Activated B cell treated with CpG ODN at 0.5 μM for 24 hours (primary cell): ENCODE results near the gene TRPC4. TPM values are rescaled to one million over a fixed set of nuclear protein-coding genes. Genes with fewer than 3 reads are reported as not detected.

Source experiments
- ATAC-seq: fragments of 200-7000 bp; cut with Tn5 transposase; one replicate; pipeline ENCODE4 v1.10.0; 2021; ENCODE audit warnings: low read depth, mild to moderate bottlenecking, moderate library complexity
- CTCF ChIA-PET: fragments of 350-600 bp; sonication (Branson Sonifier 250); formaldehyde crosslinking; loops from one replicate; lab custom pipeline; 2021; ENCODE audit warnings: antibody characterized with exemption; lab: Charles Lee
- POLR2A ChIA-PET: fragments of 350-600 bp; sonication (Branson Sonifier 250); formaldehyde crosslinking; loops from one replicate; lab custom pipeline; 2021; ENCODE audit warnings: antibody characterized with exemption; lab: Charles Lee
- DNase-seq: peaks from one replicate; pipeline ENCODE4 v3.0.0; 2022
- H3K27ac Mint-ChIP-seq: one replicate; pipeline ENCODE4 v1.8.0; 2020; ENCODE audit warnings: mixed read lengths
- H3K27me3 Mint-ChIP-seq: one replicate; pipeline ENCODE4 v1.8.0; 2021; ENCODE audit warnings: mixed read lengths
- H3K36me3 Mint-ChIP-seq: one replicate; pipeline ENCODE4 v1.8.0; 2021; ENCODE audit warnings: low read depth, mixed read lengths
- H3K4me1 Mint-ChIP-seq: one replicate; pipeline ENCODE4 v1.8.0; 2021; ENCODE audit warnings: mixed read lengths
- H3K4me3 Mint-ChIP-seq: one replicate; pipeline ENCODE4 v1.8.0; 2020; ENCODE audit warnings: mild to moderate bottlenecking, mixed read lengths
- H3K9me3 Mint-ChIP-seq: one replicate; pipeline ENCODE4 v1.8.0; 2020; ENCODE audit warnings: mixed read lengths
- intact Hi-C: fragments of 100-400 bp; cut with micrococcal nuclease; formaldehyde crosslinking; loops from one replicate; pipeline ENCODE4 v1.15.1; 2024
- total RNA-seq: library from RNA; stranded (reverse); gene quantifications from 2 replicates; pipeline ENCODE4 v1.2.3, GENCODE V29; 2022
- TF ChIP-seq, protein P1 (sequence below): fragments of 200-600 bp; IDR thresholded peaks from one replicate; pipeline ENCODE4 v1.8.0; 2022; ENCODE audit warnings: antibody characterized with exemption, mild to moderate bottlenecking

The TRPC4 gene
- total RNA-seq, 1 donor from 2014 or later, result not detected

DNA sequence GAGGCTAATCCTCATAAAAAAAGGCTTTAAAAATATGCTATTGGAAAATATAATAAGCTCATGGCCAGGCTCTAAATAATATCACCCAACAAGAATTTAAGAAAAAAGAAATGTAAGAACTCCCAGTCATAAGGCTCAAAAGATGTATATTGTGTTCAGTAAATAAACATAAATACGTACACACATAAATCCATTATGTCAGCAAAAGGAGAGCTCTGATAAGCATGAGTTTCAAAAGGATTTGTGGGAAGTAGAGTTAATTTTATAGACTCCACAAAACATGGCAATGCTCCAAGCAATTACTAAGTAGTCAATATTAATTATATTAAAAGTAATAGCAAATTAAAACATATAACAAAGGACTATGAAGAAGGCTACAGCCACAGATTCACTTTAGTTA lies 37.3 kb upstream of the TRPC4 start:
- ATAC-seq (no peak), DNase-seq (no peak)
- Mint-ChIP-seq H3K27me3 (no peaks in the 10 kb centered on the region), H3K4me1 (no peaks in the 10 kb centered on the region), H3K4me3 (no peak overlapping the region), H3K9me3 (peaks cover under 1% of the 10 kb centered on the region), H3K27ac (no peak overlapping the region), H3K36me3 (no peaks in the 10 kb centered on the region)
- POLR2A ChIA-PET, result no interaction called here
- TF ChIP-seq, protein P1, sequence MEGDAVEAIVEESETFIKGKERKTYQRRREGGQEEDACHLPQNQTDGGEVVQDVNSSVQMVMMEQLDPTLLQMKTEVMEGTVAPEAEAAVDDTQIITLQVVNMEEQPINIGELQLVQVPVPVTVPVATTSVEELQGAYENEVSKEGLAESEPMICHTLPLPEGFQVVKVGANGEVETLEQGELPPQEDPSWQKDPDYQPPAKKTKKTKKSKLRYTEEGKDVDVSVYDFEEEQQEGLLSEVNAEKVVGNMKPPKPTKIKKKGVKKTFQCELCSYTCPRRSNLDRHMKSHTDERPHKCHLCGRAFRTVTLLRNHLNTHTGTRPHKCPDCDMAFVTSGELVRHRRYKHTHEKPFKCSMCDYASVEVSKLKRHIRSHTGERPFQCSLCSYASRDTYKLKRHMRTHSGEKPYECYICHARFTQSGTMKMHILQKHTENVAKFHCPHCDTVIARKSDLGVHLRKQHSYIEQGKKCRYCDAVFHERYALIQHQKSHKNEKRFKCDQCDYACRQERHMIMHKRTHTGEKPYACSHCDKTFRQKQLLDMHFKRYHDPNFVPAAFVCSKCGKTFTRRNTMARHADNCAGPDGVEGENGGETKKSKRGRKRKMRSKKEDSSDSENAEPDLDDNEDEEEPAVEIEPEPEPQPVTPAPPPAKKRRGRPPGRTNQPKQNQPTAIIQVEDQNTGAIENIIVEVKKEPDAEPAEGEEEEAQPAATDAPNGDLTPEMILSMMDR, result no peak
- intact Hi-C loops, result no loop called here
- CTCF ChIA-PET, result no interaction called here

DNA sequence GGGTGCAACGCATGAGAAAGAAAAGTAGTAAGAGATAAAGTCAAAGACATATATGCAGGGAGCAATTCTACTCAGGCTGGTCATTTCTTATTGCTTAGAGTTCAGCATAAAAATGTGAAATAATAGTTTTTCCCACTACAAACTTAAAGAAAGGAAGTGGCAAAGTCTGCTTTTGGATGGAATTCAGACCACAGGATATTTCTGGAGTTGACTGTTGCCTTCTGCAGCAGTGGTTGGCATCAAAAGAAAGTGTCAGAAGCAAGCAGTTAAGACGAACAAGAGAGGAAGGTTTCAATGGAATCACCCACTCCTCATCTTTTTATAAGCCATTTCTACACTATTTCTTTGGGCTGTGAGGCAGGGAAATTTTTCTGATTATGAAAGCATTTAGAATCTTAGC lies 36.2 kb upstream of the TRPC4 start:
- H3K4me3 Mint-ChIP-seq, result no peak overlapping the region
- DNase-seq (no peak), ATAC-seq (no peak)
- intact Hi-C loops, result no loop called here
- no peak overlapping the region for H3K27ac Mint-ChIP-seq
- CTCF ChIA-PET, result no interaction called here
- TF ChIP-seq, protein P1, result no peak
- peaks cover 4% of the 10 kb centered on the region for H3K9me3 Mint-ChIP-seq
- H3K4me1 Mint-ChIP-seq, result no peaks in the 10 kb centered on the region
- H3K27me3 Mint-ChIP-seq, result no peaks in the 10 kb centered on the region
- H3K36me3 Mint-ChIP-seq, result no peaks in the 10 kb centered on the region
- POLR2A ChIA-PET, result no interaction called here

DNA sequence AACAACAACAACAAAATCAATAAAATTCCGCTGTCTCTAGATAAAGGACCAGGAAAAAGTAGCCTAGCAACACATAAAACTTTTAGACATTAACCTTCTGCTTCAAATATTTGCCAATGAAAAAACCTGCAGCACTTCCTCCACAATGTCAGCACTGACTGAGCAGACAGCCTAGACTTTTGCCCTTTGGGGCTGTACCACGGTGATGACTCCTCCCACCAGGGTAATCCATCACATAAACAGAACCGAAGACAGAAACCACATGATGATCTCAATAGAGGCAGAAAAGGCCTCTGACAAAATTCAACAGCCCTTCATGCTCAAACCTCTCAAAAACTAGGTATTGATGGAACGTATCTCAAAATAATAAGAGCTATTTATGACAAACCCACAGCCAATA lies 30.2 kb upstream of the TRPC4 start:
- peaks cover 5% of the 10 kb centered on the region for H3K9me3 Mint-ChIP-seq
- no peak for ATAC-seq
- H3K27me3 Mint-ChIP-seq, result no peaks in the 10 kb centered on the region
- H3K36me3 Mint-ChIP-seq, result no peaks in the 10 kb centered on the region
- DNase-seq, result no peak
- ChIA-PET CTCF (no interaction called here), POLR2A (no interaction called here)
- H3K27ac Mint-ChIP-seq, result no peak overlapping the region
- intact Hi-C loops, result no loop called here
- H3K4me1 Mint-ChIP-seq, result no peaks in the 10 kb centered on the region
- TF ChIP-seq, protein P1, result no peak
- no peak overlapping the region for H3K4me3 Mint-ChIP-seq

DNA sequence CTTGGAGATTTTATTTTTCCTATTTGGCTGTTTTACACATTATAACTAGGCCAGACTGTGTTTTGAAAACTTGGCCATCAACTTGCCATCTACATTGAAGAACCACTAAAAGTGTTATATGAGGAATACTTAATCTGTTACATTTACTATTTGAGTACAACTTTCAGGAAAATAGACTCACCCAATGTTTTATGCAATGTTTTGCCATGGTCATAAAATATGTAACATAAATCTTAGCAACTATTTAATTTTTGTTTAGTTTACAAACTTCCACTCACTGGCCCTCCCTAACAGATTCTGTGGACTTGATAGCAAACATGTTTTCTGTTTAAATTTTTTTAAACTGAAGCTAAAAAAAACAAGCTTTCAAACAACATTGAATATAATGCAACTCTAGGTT lies 23.7 kb upstream of the TRPC4 start:
- TF ChIP-seq, protein P1, result no peak
- H3K27ac Mint-ChIP-seq, result no peak overlapping the region
- H3K9me3 Mint-ChIP-seq, result no peaks in the 10 kb centered on the region
- no peak for ATAC-seq
- no peaks in the 10 kb centered on the region for H3K4me1 Mint-ChIP-seq
- no peaks in the 10 kb centered on the region for H3K36me3 Mint-ChIP-seq
- intact Hi-C loops, result no loop called here
- no peak overlapping the region for H3K4me3 Mint-ChIP-seq
- DNase-seq, result no peak
- ChIA-PET POLR2A (no interaction called here), CTCF (no interaction called here)
- no peaks in the 10 kb centered on the region for H3K27me3 Mint-ChIP-seq

DNA sequence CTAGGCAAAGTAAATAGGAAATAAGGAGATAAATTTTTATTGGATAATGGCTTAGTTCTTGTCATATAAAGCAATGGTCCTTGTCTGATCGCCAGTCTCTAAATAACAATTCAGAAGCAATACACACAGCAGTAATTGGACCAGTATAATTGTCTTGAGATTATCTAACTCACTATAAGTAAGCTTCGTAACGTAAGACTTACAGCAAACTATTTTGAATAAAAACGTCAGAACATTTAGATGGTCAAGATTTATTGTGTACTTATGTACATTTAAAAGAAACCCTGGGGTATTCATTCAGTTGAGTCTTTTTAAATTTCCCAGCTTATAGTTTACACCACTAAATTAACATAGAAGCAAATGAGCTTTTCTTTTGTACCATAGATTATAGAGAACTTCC lies 20.2 kb upstream of the TRPC4 start:
- ATAC-seq (no peak), DNase-seq (no peak)
- Mint-ChIP-seq H3K36me3 (no peaks in the 10 kb centered on the region), H3K27me3 (no peaks in the 10 kb centered on the region), H3K27ac (no peak overlapping the region), H3K4me1 (no peaks in the 10 kb centered on the region), H3K4me3 (no peak overlapping the region), H3K9me3 (peaks cover 2% of the 10 kb centered on the region)
- POLR2A ChIA-PET, result no interaction called here
- intact Hi-C loops, result no loop called here
- CTCF ChIA-PET, result no interaction called here
- TF ChIP-seq, protein P1, result no peak
